Measurements from ENCODE around the gene HES2.

The HES2 gene

GRCh38 chr1:6424619-6425593 is 5.2 kb upstream of the HES2 start, which contains the start of gene ESPN:
ESPN (plus strand) TSS chr1:6424776; CDS start chr1:6424956, 180 bp downstream.
- no peak for DNase-seq
- peaks cover 48% of the 10 kb centered on the region for H3K27me3 ChIP-seq (replicated peaks)
- in situ Hi-C loops (cut with HindIII; ENCODE audit: low pct_ligation_motif_present, low sequenced_read_pairs) = no loop called here
- no peak within 1 kb of the TSS for H3K27ac ChIP-seq
- no peak within 1 kb of the TSS for H3K4me3 ChIP-seq (ENCODE audit: low read depth, low read length)
- no peak for TF ChIP-seq CTCF (IDR thresholded peaks at IDR 0.05; ENCODE audit: low read depth, low read length, missing control alignments)
- H3K36me3 ChIP-seq (replicated peaks) = no peaks in the 10 kb centered on the region

- no peak for TF ChIP-seq CTCF (IDR thresholded peaks at IDR 0.05; ENCODE audit: low read depth, low read length, missing control alignments)
- no peak for DNase-seq
- in situ Hi-C loops (cut with HindIII; ENCODE audit: low pct_ligation_motif_present, low sequenced_read_pairs) = no loop called here
- Histone ChIP-seq H3K36me3 (replicated peaks) (no peaks in the 10 kb centered on the region), H3K27me3 (replicated peaks) (peaks cover 51% of the 10 kb centered on the region), H3K4me3 (ENCODE audit: low read depth, low read length) (no peak overlapping the region), H3K27ac (no peak overlapping the region)
These were observed 4.4 kb upstream of the HES2 start for GRCh38 chr1:6424000-6424565.

GRCh38 chr1:6423321-6423999 is 3.7 kb upstream of the HES2 start:
- in situ Hi-C loops (cut with HindIII; ENCODE audit: low pct_ligation_motif_present, low sequenced_read_pairs) = no loop called here
- H3K27ac ChIP-seq = no peak overlapping the region
- peaks cover 57% of the 10 kb centered on the region for H3K27me3 ChIP-seq (replicated peaks)
- DNase-seq = peak; percentile 24
- TF ChIP-seq CTCF (IDR thresholded peaks at IDR 0.05; ENCODE audit: low read depth, low read length, missing control alignments) = peak; percentile 88
- no peaks in the 10 kb centered on the region for H3K36me3 ChIP-seq (replicated peaks)
- H3K4me3 ChIP-seq (ENCODE audit: low read depth, low read length) = no peak overlapping the region

GRCh38 chr1:6421266-6421665 is 1.5 kb upstream of the HES2 start:
- Histone ChIP-seq H3K27me3 (replicated peaks) (peaks cover 79% of the 10 kb centered on the region), H3K36me3 (replicated peaks) (no peaks in the 10 kb centered on the region), H3K4me3 (ENCODE audit: low read depth, low read length) (no peak overlapping the region), H3K27ac (no peak overlapping the region)
- in situ Hi-C loops (cut with HindIII; ENCODE audit: low pct_ligation_motif_present, low sequenced_read_pairs) = no loop called here
- TF ChIP-seq CTCF (IDR thresholded peaks at IDR 0.05; ENCODE audit: low read depth, low read length, missing control alignments) = no peak
- DNase-seq = no peak

DNA sequence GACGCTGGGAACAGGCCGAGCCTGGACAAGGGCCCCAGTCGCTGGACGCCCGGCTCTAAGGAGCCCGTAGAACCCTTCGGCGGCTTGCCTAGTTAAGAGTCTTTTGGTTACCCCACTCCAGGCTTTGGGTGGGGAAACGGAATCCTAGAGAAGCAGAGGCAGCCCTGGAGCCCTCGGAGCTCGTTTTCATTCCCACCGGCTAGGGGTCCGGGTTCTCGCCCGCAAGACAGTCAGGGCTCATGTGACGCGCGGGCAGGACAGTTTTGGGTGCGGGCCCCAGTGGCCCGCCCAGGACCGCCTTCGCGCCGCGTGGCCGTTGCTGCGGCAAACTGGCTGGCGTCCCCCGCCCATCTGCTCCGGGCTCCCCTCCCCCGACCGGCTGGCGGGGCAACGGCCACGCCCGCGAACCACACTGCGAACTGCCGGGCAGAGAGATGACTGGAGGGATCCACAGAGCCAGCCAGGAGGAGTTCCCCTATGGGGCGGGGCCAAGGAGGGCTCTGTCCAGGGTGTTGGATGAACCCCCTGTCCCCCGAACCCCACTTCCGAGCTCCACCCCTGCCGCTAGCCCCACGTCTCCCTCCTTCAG is 829 bp upstream of the HES2 start:
- H3K27me3 ChIP-seq (replicated peaks) = peaks cover 77% of the 10 kb centered on the region
- in situ Hi-C loops (cut with HindIII; ENCODE audit: low pct_ligation_motif_present, low sequenced_read_pairs) = no loop called here
- no peaks in the 10 kb centered on the region for H3K36me3 ChIP-seq (replicated peaks)
- H3K4me3 ChIP-seq (ENCODE audit: low read depth, low read length) = no peak overlapping the region
- DNase-seq = no peak
- TF ChIP-seq CTCF (IDR thresholded peaks at IDR 0.05; ENCODE audit: low read depth, low read length, missing control alignments) = no peak
- no peak overlapping the region for H3K27ac ChIP-seq
